ENCODE measurements around the gene PLEKHJ1.

The PLEKHJ1 gene

DNA sequence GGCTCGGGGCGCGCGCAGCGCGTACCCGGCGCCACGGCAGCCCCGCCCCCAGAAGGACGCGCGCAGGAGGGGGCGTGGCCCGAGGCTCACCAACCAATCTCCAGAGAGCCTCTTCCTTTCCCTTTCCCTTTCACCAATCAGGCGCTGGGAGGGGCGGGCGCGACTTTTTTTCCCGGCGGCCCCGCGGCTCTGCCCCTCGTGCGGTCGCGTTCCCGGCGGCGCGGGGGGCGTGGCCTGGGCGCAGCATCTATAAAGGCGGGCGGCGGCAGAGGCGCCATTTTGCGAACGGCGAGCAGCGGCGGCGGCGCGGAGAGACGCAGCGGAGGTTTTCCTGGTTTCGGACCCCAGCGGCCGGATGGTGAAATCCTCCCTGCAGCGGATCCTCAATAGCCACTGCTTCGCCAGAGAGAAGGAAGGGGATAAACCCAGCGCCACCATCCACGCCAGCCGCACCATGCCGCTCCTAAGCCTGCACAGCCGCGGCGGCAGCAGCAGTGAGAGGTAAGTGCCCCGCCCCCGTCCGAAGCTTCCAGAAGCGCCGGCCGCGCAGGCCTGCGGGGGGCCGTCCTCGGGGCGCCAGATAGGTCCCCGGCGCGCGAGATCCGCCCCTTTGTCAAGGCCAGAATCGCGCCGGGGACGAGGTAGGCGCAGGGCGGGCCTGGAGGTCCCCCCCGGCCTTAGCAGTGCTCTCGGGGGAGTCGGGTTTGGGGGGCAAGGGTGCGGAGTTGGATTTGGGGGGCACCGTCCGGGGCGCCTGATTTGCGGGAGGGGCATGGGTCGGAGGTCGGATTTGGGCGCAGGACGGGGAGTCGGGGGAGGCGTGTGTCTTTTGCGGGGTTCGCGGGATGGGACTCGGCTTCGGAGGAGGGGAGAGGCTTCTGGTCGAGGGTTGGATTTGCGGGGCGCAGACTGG is 33.4 kb upstream of the PLEKHJ1 start:
- DNase-seq: peak; percentile 74 to 93

DNA sequence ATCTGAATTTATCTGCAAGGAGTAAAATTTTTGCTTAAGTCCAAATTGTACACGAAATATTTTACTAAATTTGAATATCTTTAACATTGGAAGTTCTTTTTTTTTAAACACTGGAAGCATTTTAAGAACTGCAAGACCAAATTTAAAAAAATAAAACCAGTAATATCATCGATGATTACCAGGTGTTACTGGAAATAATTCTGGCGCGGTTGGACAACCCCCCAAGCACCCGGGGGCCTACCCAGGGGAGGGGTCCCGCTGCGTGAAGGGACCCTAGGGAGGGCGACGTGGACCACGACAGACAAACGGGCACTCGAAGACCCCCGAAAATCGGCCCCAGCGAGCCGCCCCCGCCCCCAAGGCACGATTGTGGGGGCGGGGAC is 32.7 kb upstream of the PLEKHJ1 start:
- no peak for DNase-seq

DNA sequence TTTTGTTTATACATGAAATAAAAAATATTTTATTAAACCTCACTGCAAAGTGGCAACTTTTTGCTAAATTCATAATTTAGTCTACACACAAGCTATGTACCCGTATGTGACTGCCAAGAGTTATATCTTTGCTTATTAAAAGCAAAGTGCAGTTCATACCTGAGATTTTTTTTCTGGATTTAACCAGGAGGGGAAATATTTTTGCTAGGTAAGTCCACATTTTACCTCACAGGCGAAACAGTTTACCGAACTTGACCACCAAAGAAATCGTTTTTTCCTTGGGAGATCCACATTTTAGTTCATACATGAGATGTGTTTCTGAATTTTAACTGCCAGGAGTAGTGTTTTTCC is 32.3 kb upstream of the PLEKHJ1 start:
- DNase-seq: no peak

- DNase-seq: no peak
Observed at GRCh38 chr19:2266183-2266993, 30.3 kb upstream of the PLEKHJ1 start.

GRCh38 chr19:2261438-2262172 is 25.5 kb upstream of the PLEKHJ1 start:
- DNase-seq: peak in 1 of 2 experiments; percentile 14

DNA sequence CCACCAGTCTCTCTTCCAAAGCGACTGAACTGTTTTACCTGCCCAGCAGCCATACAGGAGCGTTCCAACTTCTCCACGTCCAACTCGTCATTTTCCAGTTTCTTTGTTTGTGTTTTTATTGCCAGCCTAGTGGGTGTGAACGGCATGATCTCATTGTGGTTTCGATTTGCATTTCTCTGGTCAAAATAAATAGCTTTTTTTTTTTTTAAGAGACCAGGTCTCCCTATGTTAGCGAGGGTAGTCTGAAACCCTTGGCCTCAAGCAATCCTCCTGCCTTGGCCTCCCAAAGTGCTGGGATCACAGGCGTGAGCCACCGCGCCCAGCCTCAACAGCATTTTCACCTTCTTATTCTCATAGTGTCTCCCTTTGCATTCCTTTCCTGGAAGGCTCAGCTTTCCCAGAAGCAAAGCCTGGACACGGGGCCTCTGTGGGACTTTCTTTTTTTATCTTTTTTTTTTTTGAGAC is 24.2 kb upstream of the PLEKHJ1 start:
- no peak for DNase-seq

- DNase-seq: no peak
Observed at GRCh38 chr19:2259336-2259735, 23.2 kb upstream of the PLEKHJ1 start.

GRCh38 chr19:2255982-2256685 is 20.0 kb upstream of the PLEKHJ1 start, which contains the start of gene JSRP1:
Gene JSRP1, minus strand, starts transcription at chr19:2256417. Its CDS starts 1,103 bp downstream, at chr19:2255314.
- DNase-seq: no peak

GRCh38 chr19:2255112-2255845 is 19.1 kb upstream of the PLEKHJ1 start:
- DNase-seq: no peak

DNA sequence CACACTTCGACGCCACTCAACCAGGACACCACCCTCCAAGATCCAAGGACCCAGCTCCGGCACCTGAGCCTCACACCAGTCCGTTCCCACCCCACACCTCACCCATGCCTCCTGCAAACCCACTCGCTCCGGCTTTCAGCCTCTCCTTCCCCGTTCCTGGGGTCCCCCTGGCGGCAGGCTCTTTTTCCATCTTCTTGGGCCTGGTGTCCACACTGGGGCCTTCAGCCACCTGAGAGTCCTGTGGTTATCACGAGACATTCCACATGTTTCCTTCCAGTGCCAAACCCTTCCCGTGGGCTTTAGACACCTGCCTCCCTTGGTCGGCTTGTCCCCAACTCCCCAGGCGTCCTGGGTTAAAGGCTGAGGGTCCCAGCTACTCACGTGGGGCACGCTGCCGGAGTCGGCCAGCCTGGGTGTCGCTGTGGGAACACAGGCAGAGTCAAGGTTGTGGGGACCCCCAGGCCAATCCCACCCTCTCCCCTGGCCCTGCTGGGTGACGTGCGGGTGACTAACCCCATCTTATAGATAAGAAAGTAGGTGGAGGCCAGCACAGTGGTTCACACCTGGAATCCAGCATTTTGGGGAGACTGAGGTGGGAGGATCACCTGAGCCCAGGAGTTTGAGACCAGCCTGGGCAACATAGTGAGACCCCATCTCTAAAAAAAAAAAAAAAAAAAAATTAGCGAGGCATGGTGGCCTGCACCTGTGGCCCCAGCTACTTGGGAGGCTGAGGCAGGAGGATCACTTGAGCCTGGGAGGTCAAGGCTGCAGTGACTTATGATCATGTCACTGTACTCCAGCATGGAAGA is 18.1 kb upstream of the PLEKHJ1 start:
- no peak for DNase-seq

- no peak for DNase-seq
Observed at GRCh38 chr19:2253106-2254063, 17.3 kb upstream of the PLEKHJ1 start.

GRCh38 chr19:2252797-2253105 is 16.6 kb upstream of the PLEKHJ1 start:
- no peak for DNase-seq

DNA sequence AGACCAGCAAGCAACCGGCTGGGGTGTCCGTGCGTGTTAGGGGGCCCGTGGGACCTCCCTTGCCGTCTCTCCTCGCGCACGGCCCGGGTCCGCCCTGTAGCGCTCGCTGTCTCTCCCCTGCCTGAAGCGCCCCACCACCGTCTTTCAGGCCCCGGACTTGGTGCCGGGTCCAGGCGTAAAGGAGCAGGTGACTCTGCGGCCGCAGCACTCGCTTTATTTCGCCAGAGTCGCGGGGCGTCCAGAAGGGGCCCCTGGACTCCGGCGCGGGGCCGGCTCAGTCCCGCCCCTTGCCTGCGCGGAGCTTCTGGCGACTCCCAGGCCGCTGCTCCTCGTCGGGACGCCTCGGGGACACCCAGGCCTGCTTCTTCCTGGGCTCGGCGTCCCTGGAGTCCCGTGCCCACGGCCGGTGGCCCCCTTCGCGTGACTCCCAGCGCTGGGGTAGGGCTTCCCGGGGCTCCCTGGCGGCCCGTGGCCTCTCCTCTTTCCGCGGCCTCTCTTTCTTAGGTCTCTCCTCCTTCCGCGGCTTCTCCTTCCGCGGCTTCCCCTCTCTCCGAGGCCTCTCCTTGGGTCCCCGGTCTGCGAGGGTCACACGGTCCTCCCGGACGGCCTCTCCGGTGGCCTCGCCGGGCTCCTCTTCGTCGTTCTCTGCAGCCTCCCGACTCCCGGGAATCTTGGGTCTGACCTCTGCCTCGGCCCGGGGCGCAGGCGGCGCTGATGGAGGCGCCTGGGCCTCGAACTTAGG is 16.1 kb upstream of the PLEKHJ1 start:
- DNase-seq: no peak

DNA sequence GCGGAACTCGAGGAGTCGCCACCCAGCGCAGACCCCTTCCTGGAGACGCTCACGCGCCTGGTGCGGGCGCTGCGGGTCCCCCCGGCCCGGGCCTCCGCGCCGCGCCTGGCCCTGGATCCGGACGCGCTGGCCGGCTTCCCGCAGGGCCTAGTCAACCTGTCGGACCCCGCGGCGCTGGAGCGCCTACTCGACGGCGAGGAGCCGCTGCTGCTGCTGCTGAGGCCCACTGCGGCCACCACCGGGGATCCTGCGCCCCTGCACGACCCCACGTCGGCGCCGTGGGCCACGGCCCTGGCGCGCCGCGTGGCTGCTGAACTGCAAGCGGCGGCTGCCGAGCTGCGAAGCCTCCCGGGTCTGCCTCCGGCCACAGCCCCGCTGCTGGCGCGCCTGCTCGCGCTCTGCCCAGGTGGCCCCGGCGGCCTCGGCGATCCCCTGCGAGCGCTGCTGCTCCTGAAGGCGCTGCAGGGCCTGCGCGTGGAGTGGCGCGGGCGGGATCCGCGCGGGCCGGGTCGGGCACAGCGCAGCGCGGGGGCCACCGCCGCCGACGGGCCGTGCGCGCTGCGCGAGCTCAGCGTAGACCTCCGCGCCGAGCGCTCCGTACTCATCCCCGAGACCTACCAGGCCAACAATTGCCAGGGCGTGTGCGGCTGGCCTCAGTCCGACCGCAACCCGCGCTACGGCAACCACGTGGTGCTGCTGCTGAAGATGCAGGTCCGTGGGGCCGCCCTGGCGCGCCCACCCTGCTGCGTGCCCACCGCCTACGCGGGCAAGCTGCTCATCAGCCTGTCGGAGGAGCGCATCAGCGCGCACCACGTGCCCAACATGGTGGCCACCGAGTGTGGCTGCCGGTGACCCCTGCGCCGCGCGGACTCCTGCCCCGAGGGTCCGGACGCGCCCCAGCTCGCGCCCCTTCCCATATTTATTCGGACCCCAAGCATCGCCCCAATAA is 15.3 kb upstream of the PLEKHJ1 start:
- no peak for DNase-seq

GRCh38 chr19:2250766-2251105 is 14.6 kb upstream of the PLEKHJ1 start:
- DNase-seq: no peak

GRCh38 chr19:2249880-2250765 is 14.0 kb upstream of the PLEKHJ1 start:
- no peak for DNase-seq
